HG03135 (cell line): Measurements from ENCODE around the gene CCDC69.

Experiments
- ATAC-seq: cut with Tn5 transposase; IDR thresholded peaks from one replicate; pipeline ENCODE4 v1.9.1; 2021; ENCODE audit warnings: mild to moderate bottlenecking, moderate library complexity; ENCODE audit not compliant: unreplicated experiment

Gene CCDC69

DNA sequence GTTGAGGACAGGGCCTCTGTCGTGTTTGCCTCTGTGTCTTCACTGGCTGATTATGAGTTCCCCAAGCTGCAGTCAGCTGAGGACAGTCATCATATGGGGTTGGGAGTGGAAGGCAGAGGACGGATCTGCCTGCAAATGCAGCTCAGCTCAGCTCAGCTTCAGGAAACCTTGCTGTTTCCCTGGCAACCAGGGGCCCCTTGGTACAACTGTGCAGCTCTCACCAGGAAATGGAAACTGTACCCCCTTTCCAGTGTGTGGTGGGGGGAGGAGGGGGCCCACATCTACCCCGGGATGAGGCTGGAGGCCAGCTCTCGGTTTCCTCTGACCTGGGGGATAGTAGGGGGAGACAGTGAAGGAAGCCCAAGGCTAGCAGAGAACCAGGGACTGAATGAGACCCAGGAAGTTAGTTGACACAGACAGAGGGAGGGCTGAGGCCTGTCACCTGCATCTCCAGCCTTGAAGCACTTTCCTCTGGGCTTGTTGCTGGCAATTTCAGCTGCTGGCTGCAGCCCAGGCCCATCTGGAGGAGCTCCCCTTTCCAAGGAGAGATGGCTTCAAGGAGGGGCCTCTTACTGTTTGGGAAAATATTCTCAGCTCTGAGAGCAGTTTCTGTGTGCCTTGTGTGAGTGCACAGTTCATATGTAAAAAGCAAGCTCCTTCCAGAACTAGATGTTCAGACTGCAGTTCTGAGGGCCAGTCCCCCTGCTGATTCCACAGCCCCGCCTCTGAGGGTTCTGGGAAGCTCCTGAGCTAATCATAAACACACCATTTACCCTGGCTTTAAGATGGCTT is 73.2 kb downstream of the CCDC69 start:
- ATAC-seq, result peak; percentile 62

DNA sequence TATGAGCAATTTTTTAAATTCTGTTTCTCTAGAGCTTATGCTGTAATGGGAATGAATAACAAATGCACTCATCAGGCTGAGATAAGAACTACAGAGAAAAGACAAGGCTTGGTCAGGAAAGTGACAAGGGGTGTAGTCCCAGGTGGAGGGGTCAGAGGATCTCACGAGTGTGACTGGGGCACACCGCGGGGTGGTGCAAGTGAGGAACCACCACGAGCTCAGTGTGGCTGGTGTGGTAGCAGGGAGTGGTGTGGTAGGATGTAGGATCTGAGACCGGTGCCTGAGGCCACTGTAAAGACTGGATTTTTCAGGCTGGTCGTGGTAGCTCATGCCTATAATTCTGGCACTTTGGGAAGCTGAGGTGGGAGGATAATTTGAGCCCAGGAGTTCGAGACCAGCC is 75.3 kb downstream of the CCDC69 start:
- ATAC-seq, result no peak

DNA sequence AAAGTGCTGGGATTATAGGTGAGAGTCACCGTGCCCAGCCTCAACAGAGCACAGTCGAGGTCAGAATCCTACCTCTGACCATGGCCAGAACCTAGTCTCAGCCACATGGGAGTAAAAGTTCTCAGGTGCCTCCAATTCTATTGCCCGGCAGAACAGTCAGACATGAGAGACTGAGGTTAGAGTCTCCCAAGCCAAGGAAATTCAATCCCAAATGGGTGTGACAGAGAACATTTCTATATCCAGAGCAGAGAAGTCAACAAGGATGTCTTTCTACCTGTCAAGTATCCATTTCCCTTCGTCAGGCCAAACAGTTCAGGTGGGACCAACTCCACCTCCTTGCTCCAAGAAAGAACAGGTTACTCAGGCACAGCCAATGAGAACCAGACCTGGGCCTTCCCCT is 76.9 kb downstream of the CCDC69 start:
- ATAC-seq, result no peak

DNA sequence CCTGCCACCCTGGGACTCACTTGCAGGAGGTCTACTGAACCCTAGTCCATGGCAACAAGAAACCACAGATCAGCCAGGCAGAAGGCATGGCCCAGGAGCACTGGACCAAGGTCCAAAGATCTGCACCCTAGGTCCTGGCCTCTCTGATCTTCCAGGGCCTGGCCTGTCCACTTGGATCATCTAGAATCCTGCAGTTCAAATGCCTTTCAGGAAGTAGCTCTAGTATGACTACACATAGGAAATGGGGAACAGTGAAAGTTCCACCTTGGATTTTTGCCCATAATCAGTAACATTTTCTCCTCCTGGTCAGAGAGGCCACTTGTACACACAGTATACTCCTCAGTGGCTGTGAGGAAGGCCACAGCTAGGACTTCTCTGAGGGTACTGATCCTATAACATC is 77.8 kb downstream of the CCDC69 start:
- no peak for ATAC-seq

DNA sequence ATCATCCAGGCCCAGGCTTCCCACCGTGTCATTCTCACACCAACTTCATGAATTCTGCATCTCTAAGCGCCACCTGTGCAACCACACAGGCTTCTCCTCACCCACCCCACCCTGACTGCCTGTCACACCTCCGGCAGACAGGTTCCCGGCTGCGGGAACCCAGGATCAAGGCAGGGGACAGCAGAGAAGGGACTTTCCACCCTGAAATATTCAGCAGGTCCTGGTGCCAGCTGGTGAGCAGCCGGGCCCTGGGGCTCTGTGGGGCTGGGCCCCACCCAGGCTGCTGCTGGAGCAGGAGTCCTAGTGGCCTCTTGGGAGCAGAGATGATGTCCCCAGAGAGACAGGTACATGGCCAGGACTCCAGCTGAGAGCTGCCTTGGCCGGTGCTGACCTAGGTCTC is 79.0 kb downstream of the CCDC69 start:
- no peak for ATAC-seq

DNA sequence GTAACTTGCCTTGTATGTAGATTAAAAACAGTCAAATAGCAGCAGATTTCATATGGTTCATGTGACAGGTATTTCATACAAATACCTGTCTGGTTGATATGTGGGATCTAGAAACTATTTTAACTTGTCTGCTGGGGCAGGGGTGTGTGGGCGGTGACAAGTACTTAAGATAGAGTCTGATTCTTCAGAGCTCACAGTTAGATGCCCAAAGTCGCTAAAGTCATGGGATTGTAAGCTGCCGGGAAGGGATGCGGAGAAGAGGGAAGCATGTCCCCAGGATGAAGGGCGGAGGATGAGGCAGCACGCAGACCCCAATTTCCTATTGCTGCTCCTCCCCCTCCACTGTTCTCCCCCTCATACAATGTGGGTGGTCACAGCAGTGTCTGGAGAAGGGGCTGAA is 79.6 kb downstream of the CCDC69 start:
- no peak for ATAC-seq

DNA sequence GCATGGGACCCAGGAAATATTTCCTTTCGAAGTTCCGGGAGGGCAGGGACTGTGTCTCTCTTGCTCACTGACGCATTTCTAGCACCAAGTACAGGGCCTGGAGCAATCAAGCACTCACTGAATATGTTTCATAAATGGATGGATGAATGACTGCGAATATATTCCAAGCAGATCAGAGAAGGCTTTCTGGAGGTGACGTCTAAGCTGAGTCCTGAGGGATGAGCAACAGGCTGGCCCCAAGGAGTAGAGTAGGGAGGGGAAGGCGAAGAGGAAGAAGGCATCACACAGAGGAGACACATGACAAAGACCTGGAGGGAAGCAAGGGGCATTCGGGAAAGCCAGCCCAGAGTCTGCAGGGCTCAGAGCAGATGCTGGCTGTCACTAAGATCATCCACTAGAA is 80.2 kb downstream of the CCDC69 start:
- ATAC-seq, result no peak

DNA sequence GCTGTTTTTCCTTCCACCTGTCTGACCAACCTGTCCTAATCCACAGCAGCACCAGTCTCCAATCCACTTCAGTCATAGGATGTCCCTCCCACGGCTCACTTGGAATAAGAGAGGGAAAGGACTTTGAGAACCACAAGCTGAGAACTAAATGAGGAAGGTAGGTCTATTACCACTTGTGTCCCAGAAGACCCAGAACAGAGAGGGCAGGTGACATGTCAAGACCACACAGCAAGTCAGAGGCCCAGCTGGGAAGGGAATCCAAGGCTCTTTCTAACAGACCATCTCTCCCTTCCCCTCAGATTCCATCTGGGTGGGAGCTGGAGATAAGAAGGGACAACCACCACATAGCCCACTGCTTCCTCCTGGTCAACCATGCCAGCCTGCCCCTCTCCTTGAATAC is 81.0 kb downstream of the CCDC69 start:
- ATAC-seq, result no peak

DNA sequence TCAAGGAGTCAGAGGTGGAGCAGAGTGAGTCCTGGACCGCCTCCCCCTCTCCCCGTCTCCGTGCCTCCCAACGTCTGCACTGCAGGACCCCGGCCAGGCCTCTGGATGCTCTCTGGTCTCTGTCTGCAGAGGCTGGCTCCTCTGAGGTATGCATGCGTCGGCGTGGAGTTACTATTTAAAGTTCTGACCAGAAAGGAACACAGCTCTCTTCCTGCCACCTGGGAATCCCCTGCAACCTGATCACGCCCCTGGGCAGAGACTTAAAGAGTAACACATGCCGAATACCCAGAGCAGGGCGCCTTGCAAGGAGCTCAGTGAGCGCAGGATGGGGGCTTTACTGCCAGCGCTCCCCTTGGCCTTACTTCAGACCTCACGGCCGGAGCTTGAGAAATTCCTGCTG is 82.4 kb downstream of the CCDC69 start:
- peak; percentile 81 for ATAC-seq

DNA sequence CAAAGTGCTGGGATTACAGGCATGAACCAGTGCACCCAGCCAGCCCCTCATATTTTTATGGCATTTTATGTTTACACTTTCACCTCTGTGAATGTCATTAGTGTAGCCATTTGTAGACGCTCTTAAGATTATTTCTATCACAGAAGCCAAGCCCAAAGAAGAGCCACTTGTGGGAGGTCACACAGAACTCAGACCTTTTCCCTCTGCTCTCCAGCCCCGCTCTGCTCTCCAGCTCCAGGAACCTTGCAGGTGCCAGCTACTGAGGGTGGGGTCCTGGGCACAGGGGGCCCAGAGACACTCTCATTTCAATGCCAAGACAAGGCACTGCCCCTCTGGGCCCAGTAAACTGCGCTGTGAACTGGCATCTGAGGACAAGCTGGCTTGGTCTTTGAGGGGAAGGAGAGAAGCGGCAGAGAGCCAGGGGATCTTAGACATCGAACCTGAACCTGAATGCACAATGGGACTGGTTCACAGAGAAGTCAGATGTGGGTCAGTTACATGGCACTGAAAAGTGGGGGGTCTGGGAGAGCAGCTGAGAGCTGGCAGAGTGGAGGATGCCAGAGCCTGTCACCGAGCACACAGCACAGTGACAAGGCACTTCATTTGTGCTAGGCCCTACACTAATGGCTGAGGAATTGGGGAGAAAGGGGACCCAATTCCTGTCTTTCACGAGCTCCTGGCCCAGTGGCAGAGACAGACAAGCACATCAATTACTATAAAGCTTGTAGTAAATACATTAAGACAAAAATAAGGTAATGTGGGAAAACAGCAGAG is 83.0 kb downstream of the CCDC69 start:
- ATAC-seq, result no peak

DNA sequence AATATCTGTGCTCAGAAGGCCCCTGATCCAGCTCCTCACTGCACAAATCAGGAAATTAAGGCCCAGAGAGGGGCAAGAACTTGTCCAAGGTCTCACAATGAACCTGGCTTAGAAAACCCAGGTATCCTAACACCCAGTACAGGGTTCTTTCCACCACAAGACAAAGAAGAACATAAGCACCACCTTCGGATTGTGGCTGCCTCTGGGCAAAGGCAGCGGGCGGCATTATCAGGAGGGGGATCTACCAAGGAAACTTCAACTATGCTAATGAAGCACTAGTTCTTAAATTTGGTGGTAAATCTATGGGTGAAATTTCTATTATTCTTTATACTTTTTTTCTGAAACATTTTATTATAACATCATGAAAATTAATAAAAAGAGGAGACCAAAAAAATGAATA is 84.2 kb downstream of the CCDC69 start:
- no peak for ATAC-seq

DNA sequence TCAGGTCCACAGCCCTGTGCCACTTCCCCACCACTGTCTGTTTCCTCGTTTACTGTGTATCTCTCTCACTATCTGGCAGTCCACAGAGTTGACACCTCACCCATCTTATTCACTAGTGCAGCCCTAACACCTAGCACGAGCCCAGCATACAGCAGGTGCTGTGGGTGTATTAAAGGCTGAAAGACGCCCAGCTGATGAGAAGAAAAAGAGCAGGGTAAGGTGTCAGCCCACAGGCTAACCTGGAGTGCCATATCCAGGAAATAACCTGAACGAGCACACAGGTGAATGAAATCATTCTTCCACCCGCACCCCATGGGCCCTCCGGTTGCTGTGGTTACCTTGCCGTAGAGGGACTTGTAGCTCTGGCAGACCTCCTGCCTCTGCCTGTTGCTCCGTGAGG is 84.9 kb downstream of the CCDC69 start:
- no peak for ATAC-seq

DNA sequence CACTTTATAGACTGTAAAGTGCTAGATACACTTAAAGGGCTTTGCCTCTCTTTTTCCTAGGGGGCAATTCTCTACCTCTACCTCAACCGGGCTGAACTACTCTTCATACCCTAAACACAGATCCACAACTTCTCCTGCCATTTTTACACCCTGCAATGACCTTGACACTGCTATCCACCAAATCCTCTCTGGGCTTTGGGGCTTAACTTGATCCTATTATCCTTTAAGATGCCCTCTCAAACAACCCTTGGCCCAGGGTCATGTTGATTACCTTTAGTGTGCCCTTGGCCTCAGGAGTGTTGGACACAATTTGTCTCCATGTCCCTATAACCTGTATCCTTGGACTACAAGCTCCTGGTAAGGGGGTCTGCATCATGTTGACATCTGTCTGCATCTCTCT is 85.8 kb downstream of the CCDC69 start:
- ATAC-seq, result no peak

DNA sequence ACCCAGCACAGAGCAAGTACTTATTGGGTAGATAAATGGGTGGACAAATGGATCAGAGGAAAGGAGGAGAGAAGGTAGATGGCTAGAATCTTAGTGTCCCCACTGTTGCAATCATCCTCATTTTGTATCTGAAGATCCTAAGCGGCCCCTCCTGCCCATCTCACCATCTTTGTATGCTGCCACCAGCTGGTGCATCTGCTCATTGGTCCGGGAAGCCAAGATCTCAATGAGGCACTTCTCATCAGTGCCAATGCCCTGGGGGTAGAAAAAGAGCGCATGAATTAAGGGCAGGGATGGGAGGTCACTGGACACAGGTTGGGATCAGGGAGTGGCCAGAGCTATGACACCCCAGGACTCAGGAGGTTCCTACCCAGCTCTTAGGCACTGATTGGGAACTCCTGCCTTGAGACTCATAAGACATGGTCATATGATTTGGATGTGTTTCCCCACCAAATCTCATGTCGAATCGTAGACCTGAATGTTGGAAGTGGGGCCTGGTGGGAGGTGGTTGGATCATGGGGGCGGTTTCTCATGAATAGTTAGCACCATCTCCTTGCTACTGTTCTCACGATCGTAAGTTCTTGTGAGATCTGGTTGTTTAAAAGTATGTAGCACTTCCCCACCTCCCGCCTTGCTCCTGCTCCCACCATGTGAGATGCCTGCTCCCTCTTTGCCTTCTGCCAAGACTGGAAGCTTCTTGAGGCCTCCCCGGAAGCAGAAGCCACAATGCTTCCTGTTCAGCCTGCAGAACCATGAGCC is 86.6 kb downstream of the CCDC69 start:
- no peak for ATAC-seq

DNA sequence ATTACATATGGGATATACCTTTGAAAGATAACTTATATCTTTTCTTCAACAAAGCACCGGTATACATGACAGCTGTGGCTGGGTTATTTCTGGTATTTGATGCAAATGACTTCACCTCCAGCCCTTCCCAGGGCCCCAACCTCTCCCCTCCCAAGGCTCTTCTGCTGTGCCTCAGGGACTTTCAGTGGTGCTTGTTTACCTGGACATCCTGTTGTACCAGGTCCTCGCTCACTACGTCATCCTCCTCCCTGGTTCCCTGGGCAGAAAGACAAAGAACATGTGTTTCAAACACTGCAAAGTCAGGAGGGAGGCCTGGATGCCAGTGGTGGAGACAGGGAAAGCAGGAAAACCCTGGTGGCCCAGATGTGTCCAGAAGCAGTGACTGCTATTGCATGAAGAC is 89.7 kb downstream of the CCDC69 start:
- ATAC-seq, result no peak

DNA sequence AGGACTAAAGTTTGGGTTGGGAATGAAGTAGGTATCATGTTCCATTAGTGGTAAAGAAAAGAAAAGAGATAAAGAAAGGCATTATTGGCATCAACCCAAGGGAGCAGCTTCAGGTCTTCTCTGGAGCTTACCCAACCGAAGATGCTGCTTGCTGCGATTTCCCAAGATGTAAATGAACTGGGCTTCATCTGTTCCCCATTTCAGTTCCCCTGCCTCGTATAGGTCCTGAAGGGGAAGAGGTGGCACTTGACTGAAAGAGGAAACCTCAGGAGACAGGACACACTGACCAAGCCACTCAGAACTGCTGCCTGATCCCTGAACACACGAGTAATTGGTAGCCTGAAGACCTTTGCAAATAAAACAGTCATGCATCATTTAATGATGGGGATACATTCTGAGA is 90.9 kb downstream of the CCDC69 start:
- no peak for ATAC-seq
